Middle frontal gyrus (tissue), 1 donor: ENCODE measurements around the gene BLTP3B.
"Not testable (repeated sequence)": the region's sequence is repeated elsewhere in the genome, so short reads cannot be mapped to it uniquely, and the experiment has no call there.

Experiments used
- DNase-seq: peaks from one replicate; pipeline ENCODE4 v3.0.0-alpha.2; 2015; ENCODE audit warnings: low spot score; ENCODE audit errors: extremely low spot score

Gene BLTP3B, protein sequence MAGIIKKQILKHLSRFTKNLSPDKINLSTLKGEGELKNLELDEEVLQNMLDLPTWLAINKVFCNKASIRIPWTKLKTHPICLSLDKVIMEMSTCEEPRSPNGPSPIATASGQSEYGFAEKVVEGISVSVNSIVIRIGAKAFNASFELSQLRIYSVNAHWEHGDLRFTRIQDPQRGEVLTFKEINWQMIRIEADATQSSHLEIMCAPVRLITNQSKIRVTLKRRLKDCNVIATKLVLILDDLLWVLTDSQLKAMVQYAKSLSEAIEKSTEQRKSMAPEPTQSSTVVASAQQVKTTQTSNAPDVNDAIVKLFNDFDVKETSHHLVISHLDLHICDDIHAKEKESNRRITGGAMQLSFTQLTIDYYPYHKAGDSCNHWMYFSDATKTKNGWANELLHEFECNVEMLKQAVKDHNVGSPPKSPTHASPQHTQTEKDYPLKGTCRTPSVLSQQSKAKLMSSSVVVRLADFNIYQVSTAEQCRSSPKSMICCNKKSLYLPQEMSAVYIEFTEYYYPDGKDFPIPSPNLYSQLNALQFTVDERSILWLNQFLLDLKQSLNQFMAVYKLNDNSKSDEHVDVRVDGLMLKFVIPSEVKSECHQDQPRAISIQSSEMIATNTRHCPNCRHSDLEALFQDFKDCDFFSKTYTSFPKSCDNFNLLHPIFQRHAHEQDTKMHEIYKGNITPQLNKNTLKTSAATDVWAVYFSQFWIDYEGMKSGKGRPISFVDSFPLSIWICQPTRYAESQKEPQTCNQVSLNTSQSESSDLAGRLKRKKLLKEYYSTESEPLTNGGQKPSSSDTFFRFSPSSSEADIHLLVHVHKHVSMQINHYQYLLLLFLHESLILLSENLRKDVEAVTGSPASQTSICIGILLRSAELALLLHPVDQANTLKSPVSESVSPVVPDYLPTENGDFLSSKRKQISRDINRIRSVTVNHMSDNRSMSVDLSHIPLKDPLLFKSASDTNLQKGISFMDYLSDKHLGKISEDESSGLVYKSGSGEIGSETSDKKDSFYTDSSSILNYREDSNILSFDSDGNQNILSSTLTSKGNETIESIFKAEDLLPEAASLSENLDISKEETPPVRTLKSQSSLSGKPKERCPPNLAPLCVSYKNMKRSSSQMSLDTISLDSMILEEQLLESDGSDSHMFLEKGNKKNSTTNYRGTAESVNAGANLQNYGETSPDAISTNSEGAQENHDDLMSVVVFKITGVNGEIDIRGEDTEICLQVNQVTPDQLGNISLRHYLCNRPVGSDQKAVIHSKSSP (N-terminal part only)

GRCh38 chr12:100142851-100143559 is at the start of gene BLTP3B:
Gene BLTP3B (minus strand): TSS chr12:100142874. CDS start chr12:100142635, 239 bp downstream.
- DNase-seq: peak; percentile 65

- no peak for DNase-seq
Measured at GRCh38 chr12:100189636-100190394, 47.1 kb upstream of the BLTP3B start.

DNA sequence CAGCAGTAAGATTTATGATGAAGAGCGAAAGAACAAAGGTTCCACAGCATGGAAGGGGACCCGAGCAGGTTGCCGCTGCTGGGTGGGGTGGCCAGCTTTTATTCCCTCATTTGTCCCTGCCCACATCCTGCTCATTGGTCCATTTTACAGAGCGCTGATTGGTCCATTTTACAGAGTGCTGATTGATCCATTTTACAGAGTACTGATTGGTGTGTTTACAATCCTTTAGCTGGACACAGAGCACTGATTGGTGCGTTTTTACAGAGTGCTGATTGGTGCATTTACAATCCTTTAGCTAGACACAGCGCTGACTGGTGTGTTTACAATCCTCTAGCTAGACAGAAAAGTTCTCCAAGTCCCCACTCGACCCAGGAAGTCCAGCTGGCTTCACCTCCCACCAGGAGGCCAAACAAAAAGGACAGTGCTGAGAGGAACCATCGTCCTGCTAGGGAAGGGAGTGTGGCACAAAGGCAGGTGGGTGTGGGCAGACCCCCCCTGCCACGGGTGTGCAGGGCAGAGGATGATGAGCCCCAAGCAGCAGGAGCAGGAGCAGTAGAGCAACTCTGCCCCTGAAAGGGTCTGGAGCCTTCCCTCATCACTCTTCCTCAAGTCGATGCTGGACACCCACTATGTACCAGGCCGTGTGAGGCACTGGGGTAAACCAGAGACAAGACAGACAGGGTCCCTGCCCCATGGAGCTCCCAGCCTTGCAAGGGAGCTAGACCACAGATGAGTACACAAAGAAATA is 46.4 kb upstream of the BLTP3B start:
- DNase-seq: not testable (repeated sequence)

GRCh38 chr12:100187857-100188519 is 45.3 kb upstream of the BLTP3B start:
- DNase-seq: no peak

GRCh38 chr12:100187068-100187467 is 44.4 kb upstream of the BLTP3B start:
- no peak for DNase-seq

DNA sequence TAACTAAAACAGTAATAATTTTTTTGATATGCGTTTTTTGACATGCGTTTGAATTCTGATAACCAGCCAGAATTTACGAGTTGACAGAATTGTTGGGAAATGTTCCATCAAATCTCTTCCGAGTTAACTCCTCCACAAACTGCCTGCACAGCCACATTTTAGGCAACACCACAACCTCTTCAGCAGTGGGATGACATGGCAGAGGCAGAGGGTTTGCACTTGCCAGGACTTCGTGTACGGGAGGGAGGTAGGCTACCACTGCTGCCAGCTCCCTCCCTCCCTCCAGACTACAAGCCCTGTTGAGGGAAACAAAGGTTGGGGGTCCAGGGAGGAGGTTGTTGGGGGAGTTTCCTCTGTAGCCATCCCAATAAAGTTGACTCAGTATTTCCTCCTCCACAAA is 43.4 kb upstream of the BLTP3B start:
- no peak for DNase-seq

DNA sequence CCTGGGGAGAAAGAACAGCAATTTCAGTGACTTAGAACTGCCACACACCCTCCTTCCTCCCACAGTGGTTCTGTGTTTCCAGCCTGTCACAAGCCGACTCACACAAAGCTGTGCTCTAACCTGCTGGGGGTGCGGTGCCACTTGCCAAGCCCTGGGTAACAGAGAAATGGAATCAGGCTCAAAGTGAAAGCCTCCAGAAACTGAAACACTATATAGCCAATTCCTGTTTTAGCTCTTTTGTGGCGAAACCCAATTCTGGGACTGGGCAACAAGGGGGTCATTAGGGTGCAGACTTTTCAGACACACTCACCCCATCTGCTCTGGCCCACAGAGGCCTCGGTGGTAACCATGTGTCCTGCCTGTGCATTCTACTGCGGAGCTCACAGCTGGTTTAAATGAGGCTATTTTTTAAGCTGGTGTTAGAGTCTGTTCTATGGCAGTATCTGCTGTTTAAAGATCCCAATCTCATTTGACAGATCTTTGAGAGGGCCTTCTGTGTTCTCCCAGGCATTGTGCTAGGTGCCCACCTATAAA is 42.8 kb upstream of the BLTP3B start:
- DNase-seq: no peak

GRCh38 chr12:100184549-100185145 is 42.0 kb upstream of the BLTP3B start:
- no peak for DNase-seq

DNA sequence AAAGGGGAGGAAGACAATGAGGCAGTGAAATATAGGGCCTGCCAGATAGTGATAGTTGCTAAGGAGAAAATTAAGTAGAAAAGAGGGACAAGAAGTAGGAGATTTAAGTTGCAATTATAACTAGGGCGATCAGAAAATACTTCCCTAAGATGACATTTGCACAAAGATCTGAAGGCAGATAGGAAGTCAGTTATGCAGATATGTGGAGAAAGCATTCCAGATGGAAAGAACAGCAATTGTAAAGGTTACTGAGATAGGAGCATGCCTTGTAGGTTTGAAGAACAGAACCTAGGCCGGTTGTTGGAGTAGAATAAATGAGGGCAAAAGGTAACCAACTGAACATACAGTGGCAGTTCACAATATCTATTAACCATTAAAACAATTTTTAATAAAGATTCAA is 36.6 kb upstream of the BLTP3B start:
- DNase-seq: no peak

- not testable (repeated sequence) for DNase-seq
Measured at GRCh38 chr12:100176493-100176892, 33.8 kb upstream of the BLTP3B start.

- no peak for DNase-seq
Measured at GRCh38 chr12:100174495-100174894, 31.8 kb upstream of the BLTP3B start.

- no peak for DNase-seq
Measured at GRCh38 chr12:100173111-100173510, 30.4 kb upstream of the BLTP3B start.

DNA sequence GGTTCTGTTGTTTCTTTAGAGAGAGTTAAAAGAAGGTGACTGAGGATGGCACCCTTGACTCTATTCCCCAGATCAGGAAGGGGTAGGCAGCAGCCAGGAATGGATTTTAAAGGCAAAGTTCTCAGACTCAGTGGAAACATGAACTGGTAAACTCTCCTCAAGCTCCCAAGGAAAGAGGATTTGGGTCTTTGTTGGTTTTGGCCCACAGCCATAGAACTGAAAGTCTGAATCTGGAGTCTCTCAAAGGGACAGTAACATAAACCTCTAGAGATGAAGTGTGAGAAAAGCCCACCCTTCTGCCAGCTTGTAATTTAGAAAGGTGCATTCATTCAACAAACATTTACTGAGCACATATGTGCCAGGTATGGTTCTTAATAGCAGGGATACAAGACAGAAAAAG is 28.6 kb upstream of the BLTP3B start:
- no peak for DNase-seq

GRCh38 chr12:100170313-100170858 is 27.7 kb upstream of the BLTP3B start:
- DNase-seq: no peak

DNA sequence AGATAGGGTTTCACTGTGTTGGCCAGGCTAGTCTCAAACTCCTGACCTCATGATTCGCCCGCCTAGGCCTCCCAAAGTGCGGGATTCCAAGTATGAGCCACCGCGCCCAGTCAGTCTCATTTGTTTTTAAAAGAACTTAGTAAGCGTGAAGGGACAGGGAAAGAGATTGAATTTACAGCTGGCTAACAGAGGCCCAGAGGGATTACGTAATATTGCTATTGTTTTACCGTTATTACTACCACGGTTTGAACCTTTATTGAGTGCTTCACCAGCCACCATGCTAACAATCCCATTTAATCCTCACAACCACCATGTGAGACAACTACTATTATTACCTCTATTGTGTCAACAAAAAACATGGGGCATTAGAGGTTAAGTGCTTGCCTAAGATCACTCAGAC is 26.7 kb upstream of the BLTP3B start:
- DNase-seq: no peak

DNA sequence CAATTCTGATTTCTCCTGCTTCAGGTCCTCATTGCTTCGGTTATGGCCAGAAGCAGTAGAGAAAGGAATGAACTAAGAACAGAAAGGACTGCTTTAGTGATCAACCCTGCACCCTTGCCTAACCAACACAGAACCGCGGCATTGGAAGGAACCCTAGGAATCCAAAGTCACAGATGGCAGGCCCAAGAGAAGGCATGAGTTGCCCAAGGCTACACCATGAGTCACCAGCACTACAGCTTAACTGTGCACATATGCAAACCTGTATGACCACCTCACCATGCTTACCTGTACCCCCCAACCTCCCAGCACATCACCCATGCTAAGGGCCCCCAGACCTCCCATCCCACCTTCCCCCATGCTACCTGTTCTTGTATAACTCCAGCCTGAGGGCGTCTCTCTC is 25.9 kb upstream of the BLTP3B start:
- DNase-seq: no peak

- DNase-seq: no peak
Measured at GRCh38 chr12:100166232-100166631, 23.6 kb upstream of the BLTP3B start.

- no peak for DNase-seq
Measured at GRCh38 chr12:100165356-100165755, 22.7 kb upstream of the BLTP3B start.
